GM23338 (cell line): Measurements from ENCODE around the gene TRIM72. TPM values are rescaled to one million over a fixed set of nuclear protein-coding genes. Genes with fewer than 3 reads are reported as not detected.

Source experiments
- ATAC-seq: fragments of 200-7000 bp; cut with Tn5 transposase; 3 replicates; pipeline ENCODE4 v1.9.1; 2020
- DNase-seq: peaks from one replicate; pipeline ENCODE4 v3.0.0-alpha.2; 2015; ENCODE audit warnings: low spot score
- H2AFZ ChIP-seq: fragments of 200-600 bp; sonication (generic); 2 replicates; pipeline ENCODE4 v1.8.0; 2016; ENCODE audit warnings: antibody characterized with exemption, mild to moderate bottlenecking, moderate library complexity
- H3F3A ChIP-seq: fragments of 200-600 bp; sonication (generic); replicated peaks from 2 replicates; pipeline ENCODE4 v1.8.0; 2017; ENCODE audit warnings: antibody characterized with exemption, mixed run types, low read depth
- H3K27ac ChIP-seq: fragments of 200-600 bp; sonication (generic); 2 replicates; pipeline ENCODE4 v1.6.1; 2016; ENCODE audit warnings: low read depth
- H3K27me3 ChIP-seq: fragments of 200-600 bp; sonication (generic); 2 replicates; pipeline ENCODE4 v1.8.0; 2016; ENCODE audit warnings: mild to moderate bottlenecking, mixed run types, moderate library complexity; ENCODE audit not compliant: insufficient read depth
- H3K36me3 ChIP-seq: fragments of 200-600 bp; sonication (generic); 2 replicates; pipeline ENCODE4 v1.8.0; 2016; ENCODE audit warnings: mild to moderate bottlenecking; ENCODE audit not compliant: insufficient read depth
- H3K4me1 ChIP-seq: fragments of 200-600 bp; sonication (generic); 2 replicates; pipeline ENCODE4 v1.8.0; 2016; ENCODE audit warnings: mild to moderate bottlenecking, moderate library complexity; ENCODE audit not compliant: insufficient read depth
- H3K4me2 ChIP-seq: fragments of 200-600 bp; sonication (generic); 2 replicates; pipeline ENCODE4 v1.7.1; 2017; ENCODE audit warnings: mixed run types
- H3K4me3 ChIP-seq: fragments of 200-600 bp; sonication (generic); 2 replicates; pipeline ENCODE4 v1.6.1; 2016; ENCODE audit warnings: mixed run types
- H3K79me2 ChIP-seq: fragments of 200-600 bp; sonication (generic); replicated peaks from 2 replicates; pipeline ENCODE4 v1.8.0; 2017; ENCODE audit warnings: mild to moderate bottlenecking; ENCODE audit not compliant: insufficient read depth
- H3K9me2 ChIP-seq: fragments of 200-600 bp; sonication (generic); 2 replicates; pipeline ENCODE4 v1.8.0; 2017; ENCODE audit not compliant: insufficient read depth
- H4K20me1 ChIP-seq: fragments of 200-600 bp; sonication (generic); replicated peaks from 2 replicates; pipeline ENCODE4 v1.8.0; 2017; ENCODE audit warnings: mild to moderate bottlenecking; ENCODE audit not compliant: insufficient read depth
- H3K27ac Mint-ChIP-seq: 2 replicates; pipeline ENCODE4 v1.8.0; 2020; ENCODE audit warnings: inconsistent platforms, mild to moderate bottlenecking, moderate library complexity, mixed read lengths
- H3K27me3 Mint-ChIP-seq: 3 replicates; pipeline ENCODE4 v1.8.0; 2022; ENCODE audit warnings: low read depth, mild to moderate bottlenecking, moderate library complexity, mixed read lengths, inconsistent platforms; ENCODE audit not compliant: insufficient read depth, poor library complexity
- H3K36me3 Mint-ChIP-seq: 3 replicates; pipeline ENCODE4 v1.8.0; 2021; ENCODE audit warnings: low read depth, mild to moderate bottlenecking, inconsistent platforms, moderate library complexity, mixed read lengths
- H3K4me1 Mint-ChIP-seq: 3 replicates; pipeline ENCODE4 v1.8.0; 2020; ENCODE audit warnings: mild to moderate bottlenecking, inconsistent platforms, mixed read lengths
- H3K4me3 Mint-ChIP-seq: 3 replicates; pipeline ENCODE4 v1.8.0; 2021; ENCODE audit warnings: moderate library complexity, mild to moderate bottlenecking, inconsistent platforms, mixed read lengths
- H3K9me3 Mint-ChIP-seq: 3 replicates; pipeline ENCODE4 v1.8.0; 2020; ENCODE audit warnings: moderate library complexity, mild to moderate bottlenecking, inconsistent platforms, mixed read lengths
- CREB1 ChIP-seq: fragments of 250-450 bp; sonication (Bioruptor Pico); IDR thresholded peaks from 2 replicates; pipeline ENCODE4 v1.5.0; 2020; ENCODE audit warnings: low read depth, mild to moderate bottlenecking, moderate library complexity
- CTCF ChIP-seq, 2 experiments: fragments of 200-600 bp in 1 of 2; sonication (generic) in 1 of 2; conservative IDR thresholded peaks; 2 replicates each; pipeline versions ENCODE4 v1.5.1 to v1.6.1; 2016 to 2017; ENCODE audit warnings: antibody characterized with exemption in 2 of 2, low read depth in 2 of 2, mild to moderate bottlenecking in 2 of 2, moderate library complexity in 1 of 2
- ETS1 ChIP-seq: IDR thresholded peaks from 2 replicates; pipeline ENCODE4 v1.6.1; 2016; ENCODE audit warnings: antibody characterized with exemption
- EZH2 ChIP-seq: fragments of 200-600 bp; sonication (generic); IDR thresholded peaks from one replicate; pipeline ENCODE4 v1.8.0; 2017; ENCODE audit warnings: antibody characterized with exemption, mild to moderate bottlenecking, low read depth; ENCODE audit not compliant: unreplicated experiment
- EZH2phosphoT487 ChIP-seq: fragments of 200-600 bp; sonication (generic); IDR thresholded peaks from one replicate; pipeline ENCODE4 v1.8.1; 2018; ENCODE audit warnings: antibody characterized with exemption; ENCODE audit not compliant: unreplicated experiment
- JUNB ChIP-seq: IDR thresholded peaks from one replicate; pipeline ENCODE4 v1.6.1; 2016; ENCODE audit warnings: antibody characterized with exemption; ENCODE audit not compliant: unreplicated experiment
- NANOG ChIP-seq: IDR thresholded peaks from 2 replicates; pipeline ENCODE4 v1.6.1; 2016; ENCODE audit warnings: antibody characterized with exemption, borderline replicate concordance
- POLR2AphosphoS5 ChIP-seq: IDR thresholded peaks from 2 replicates; pipeline ENCODE4 v1.6.1; 2016; ENCODE audit warnings: antibody characterized with exemption, low read depth
- REST ChIP-seq: IDR thresholded peaks from one replicate; pipeline ENCODE4 v1.6.1; 2018; ENCODE audit warnings: antibody characterized with exemption; ENCODE audit not compliant: unreplicated experiment
- STAT1 ChIP-seq: IDR thresholded peaks from one replicate; pipeline ENCODE4 v1.6.1; 2016; ENCODE audit warnings: antibody characterized with exemption; ENCODE audit not compliant: unreplicated experiment
- ZNF114 ChIP-seq: fragments of 250-450 bp; sonication (Bioruptor Pico); IDR thresholded peaks from 2 replicates; pipeline ENCODE4 v1.5.0; 2020; ENCODE audit warnings: mild to moderate bottlenecking, moderate library complexity
- ZNF331 ChIP-seq: fragments of 250-450 bp; sonication (Bioruptor Pico); IDR thresholded peaks from 2 replicates; pipeline ENCODE4 v1.5.0; 2020; ENCODE audit warnings: low read depth, mild to moderate bottlenecking, moderate library complexity
- ZNF462 ChIP-seq: fragments of 250-450 bp; sonication (Bioruptor Pico); IDR thresholded peaks from 2 replicates; pipeline ENCODE4 v1.5.0; 2020; ENCODE audit warnings: mild to moderate bottlenecking, moderate library complexity
- polyA plus RNA-seq: library from polyadenylated mRNA; unstranded; fragments of >200 nt; fragmentation: Nextera tagmentation; extraction: Ambion mirVana; gene quantifications from 2 replicates; pipeline ENCODE4 v1.2.1, GENCODE V29; 2016
- total RNA-seq: library from RNA; depleted of rRNA; stranded (reverse); fragments of >200 nt; shearing (Covaris generic); gene quantifications from 2 replicates; pipeline ENCODE4 v1.2.3, GENCODE V29; 2014

The TRIM72 gene
- total and polyA plus RNA-seq, 2 experiments from 2014 or later, result 0.81 to 1.3 TPM

GRCh38 chr16:31215287-31216162 lies 1.6 kb downstream of the TRIM72 start:
- Histone ChIP-seq H3K27me3 (peaks cover 45% of the 10 kb centered on the region), H2AFZ (peak overlapping the region; percentile 96), H3K79me2 (no peaks in the 10 kb centered on the region), H3K4me3 (peak overlapping the region; percentile 77), H3K4me2 (peak overlapping the region; percentile 93), H3K9me2 (no peaks in the 10 kb centered on the region), H4K20me1 (no peaks in the 10 kb centered on the region), H3K36me3 (no peaks in the 10 kb centered on the region), H3K27ac (no peak overlapping the region), H3K4me1 (peaks cover 15% of the 10 kb centered on the region), H3F3A (no peaks in the 10 kb centered on the region)
- peak; percentile 95 for DNase-seq
- TF ChIP-seq NANOG (no peak), REST (no peak), CREB1 (CRISPR knock-in tag) (no peak), ZNF331 (CRISPR knock-in tag) (no peak), ZNF114 (no peak), POLR2AphosphoS5 (peak; percentile 31; the same call in 1 of the 2 replicates), ETS1 (no peak), EZH2phosphoT487 (no peak), EZH2 (peak; percentile 35), JUNB (no peak), STAT1 (no peak), ZNF462 (no peak), CTCF (conservative IDR thresholded peaks at IDR 0.05; ENCODE audit: low read depth in 2 of 2) (no peak)
- no peaks in the 10 kb centered on the region; the same call in 2 of the 3 replicates for H3K9me3 Mint-ChIP-seq
- no peaks in the 10 kb centered on the region; the same call in 2 of the 3 replicates for H3K36me3 Mint-ChIP-seq
- peak overlapping the region; percentile 75 for H3K4me3 Mint-ChIP-seq
- peaks cover 29% of the 10 kb centered on the region for H3K4me1 Mint-ChIP-seq
- H3K27ac Mint-ChIP-seq, result no peak overlapping the region; the same call in 1 of the 2 replicates
- peaks cover 42% of the 10 kb centered on the region for H3K27me3 Mint-ChIP-seq
- peak; percentile 85 for ATAC-seq
